ENCODE data around the gene SPG7. TPM values are rescaled to one million over a fixed set of nuclear protein-coding genes. Genes with fewer than 3 reads are reported as not detected.

The SPG7 gene
- total RNA-seq, 2 experiments from 2014 or later: 78.6 to 79.8 TPM

DNA sequence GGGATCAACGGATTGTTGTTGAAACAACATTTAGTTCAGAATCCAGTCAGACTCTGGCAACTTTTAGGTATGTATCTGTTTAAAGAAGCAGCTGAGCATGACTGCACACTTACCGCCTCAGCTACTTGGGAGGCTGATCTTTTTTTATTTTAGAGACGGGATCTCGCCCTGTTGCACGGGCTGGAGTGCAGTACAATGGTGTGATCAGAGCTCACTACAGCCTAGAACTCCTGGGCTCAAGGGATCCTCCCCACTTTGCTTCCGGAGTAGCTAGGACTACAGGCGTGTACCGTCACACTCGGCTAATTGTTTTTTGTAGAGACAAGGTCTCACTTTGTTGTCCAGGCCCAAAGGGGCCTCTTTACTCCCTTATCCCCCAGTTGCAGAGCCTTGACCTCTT lies 2.3 kb downstream of the SPG7 start:
- Mint-ChIP-seq H3K9me3 (no peaks in the 10 kb centered on the region), H3K27me3 (no peaks in the 10 kb centered on the region), H3K4me1 (ENCODE audit: low read depth) (peaks cover 27% of the 10 kb centered on the region), H3K36me3 (ENCODE audit: low read depth) (peaks cover 21% of the 10 kb centered on the region), H3K27ac (peak overlapping the region; percentile 38), H3K4me3 (peak overlapping the region; percentile 24)
- CTCF ChIA-PET: interaction anchor here (1.2 to 1.4 kb wide), 5 partner anchors 16 to 264 kb away, joined by 3 to 4 read pairs (median 3); no protein-coding TSS in a partner anchor
- DNase-seq: no peak
- POLR2A ChIA-PET: interaction anchor here (0.6 kb wide), 1 partner anchor 21 kb away, joined by 3 read pairs; the partner anchor contains the start of gene ANKRD11
- intact Hi-C loops (cut with micrococcal nuclease): no loop called here
- no peak for ATAC-seq
- TF ChIP-seq, protein P1, sequence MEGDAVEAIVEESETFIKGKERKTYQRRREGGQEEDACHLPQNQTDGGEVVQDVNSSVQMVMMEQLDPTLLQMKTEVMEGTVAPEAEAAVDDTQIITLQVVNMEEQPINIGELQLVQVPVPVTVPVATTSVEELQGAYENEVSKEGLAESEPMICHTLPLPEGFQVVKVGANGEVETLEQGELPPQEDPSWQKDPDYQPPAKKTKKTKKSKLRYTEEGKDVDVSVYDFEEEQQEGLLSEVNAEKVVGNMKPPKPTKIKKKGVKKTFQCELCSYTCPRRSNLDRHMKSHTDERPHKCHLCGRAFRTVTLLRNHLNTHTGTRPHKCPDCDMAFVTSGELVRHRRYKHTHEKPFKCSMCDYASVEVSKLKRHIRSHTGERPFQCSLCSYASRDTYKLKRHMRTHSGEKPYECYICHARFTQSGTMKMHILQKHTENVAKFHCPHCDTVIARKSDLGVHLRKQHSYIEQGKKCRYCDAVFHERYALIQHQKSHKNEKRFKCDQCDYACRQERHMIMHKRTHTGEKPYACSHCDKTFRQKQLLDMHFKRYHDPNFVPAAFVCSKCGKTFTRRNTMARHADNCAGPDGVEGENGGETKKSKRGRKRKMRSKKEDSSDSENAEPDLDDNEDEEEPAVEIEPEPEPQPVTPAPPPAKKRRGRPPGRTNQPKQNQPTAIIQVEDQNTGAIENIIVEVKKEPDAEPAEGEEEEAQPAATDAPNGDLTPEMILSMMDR (IDR thresholded peaks at IDR 0.05): no peak

DNA sequence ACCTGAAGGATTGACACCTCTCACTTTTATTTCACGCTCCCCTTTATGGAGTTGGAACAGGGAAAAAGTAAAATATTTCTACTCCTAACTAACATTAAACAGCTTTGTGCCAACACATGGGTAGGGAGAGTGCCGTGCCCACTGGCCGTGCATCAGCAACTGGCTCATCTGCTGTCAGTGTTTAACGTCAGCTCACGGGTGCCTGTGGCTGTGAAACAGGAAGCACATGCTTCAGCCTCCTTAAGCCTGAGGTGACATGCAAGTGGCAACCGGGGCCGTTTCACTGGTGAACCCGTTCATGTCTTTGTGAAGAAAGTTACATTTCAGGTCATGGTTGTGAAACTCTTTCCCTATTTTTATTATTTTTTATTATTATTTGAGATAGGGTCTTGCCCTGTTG lies 3.2 kb downstream of the SPG7 start:
- Mint-ChIP-seq H3K27ac (peak overlapping the region; percentile 69), H3K27me3 (no peaks in the 10 kb centered on the region), H3K4me1 (ENCODE audit: low read depth) (peaks cover 18% of the 10 kb centered on the region), H3K9me3 (no peaks in the 10 kb centered on the region), H3K4me3 (no peak overlapping the region), H3K36me3 (ENCODE audit: low read depth) (peaks cover 21% of the 10 kb centered on the region)
- ATAC-seq: no peak
- TF ChIP-seq, protein P1 (IDR thresholded peaks at IDR 0.05): no peak
- no peak for DNase-seq
- intact Hi-C loops (cut with micrococcal nuclease): no loop called here
- ChIA-PET CTCF (interaction anchor here (1.2 to 1.4 kb wide), 4 partner anchors 15 to 265 kb away, joined by 3 to 4 read pairs (median 4); no protein-coding TSS in a partner anchor), POLR2A (no interaction called here)

DNA sequence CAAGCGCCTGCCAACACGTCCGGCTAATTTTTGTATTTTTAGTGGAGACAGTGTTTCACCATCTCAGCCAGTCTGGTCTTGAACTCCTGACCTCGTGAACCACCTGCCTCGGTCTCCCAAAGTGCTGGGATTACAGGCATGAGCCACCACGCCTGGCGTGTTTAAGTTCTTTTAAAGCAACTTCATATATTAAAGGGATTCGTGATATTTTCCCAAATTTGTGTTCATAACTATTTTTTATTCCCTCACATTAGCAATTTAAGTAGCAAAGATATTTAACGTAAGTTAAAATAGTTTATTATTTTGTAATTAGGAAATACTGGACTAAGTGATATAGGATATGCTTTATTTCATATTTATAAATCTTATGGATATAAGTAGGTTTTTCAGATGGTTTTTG lies 4.2 kb downstream of the SPG7 start:
- CTCF ChIA-PET: no interaction called here
- intact Hi-C loops (cut with micrococcal nuclease): no loop called here
- H3K27me3 Mint-ChIP-seq: no peaks in the 10 kb centered on the region
- TF ChIP-seq, protein P1 (IDR thresholded peaks at IDR 0.05): no peak
- H3K4me1 Mint-ChIP-seq (ENCODE audit: low read depth): peaks cover 13% of the 10 kb centered on the region
- POLR2A ChIA-PET: no interaction called here
- peaks cover 27% of the 10 kb centered on the region for H3K36me3 Mint-ChIP-seq (ENCODE audit: low read depth)
- H3K4me3 Mint-ChIP-seq: no peak overlapping the region
- H3K27ac Mint-ChIP-seq: no peak overlapping the region
- H3K9me3 Mint-ChIP-seq: no peaks in the 10 kb centered on the region
- ATAC-seq: no peak
- no peak for DNase-seq

DNA sequence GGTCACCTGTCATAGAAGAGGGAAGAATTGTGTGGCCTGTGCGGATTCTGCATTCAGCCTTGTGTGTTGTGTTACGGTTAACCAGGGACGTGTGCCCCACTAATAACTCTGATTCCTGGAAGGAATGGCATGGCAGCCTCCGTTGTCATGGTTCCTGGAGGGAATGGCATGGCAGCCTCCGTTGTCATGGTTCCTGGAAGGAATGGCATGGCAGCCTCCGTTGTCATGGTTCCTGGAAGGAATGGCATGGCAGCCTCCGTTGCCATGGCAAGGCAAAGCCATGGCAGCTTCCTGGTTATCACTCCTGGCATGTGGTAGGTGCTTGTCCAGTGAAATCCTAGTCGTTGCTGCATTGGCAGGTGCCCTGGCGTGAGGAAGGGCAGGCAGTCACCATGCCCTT lies 8.9 kb downstream of the SPG7 start:
- DNase-seq (no peak), ATAC-seq (no peak)
- H3K27ac Mint-ChIP-seq: no peak overlapping the region
- ChIA-PET CTCF (no interaction called here), POLR2A (interaction anchor here (0.6 to 1.1 kb wide), 4 partner anchors 9 to 233 kb away, joined by 3 read pairs; partner anchors contain the start of gene SPG7)
- intact Hi-C loops (cut with micrococcal nuclease): no loop called here
- H3K4me1 Mint-ChIP-seq (ENCODE audit: low read depth): peaks cover 2% of the 10 kb centered on the region
- no peaks in the 10 kb centered on the region for H3K27me3 Mint-ChIP-seq
- H3K4me3 Mint-ChIP-seq: no peak overlapping the region
- TF ChIP-seq, protein P1 (IDR thresholded peaks at IDR 0.05): no peak
- H3K36me3 Mint-ChIP-seq (ENCODE audit: low read depth): peaks cover 36% of the 10 kb centered on the region
- no peaks in the 10 kb centered on the region for H3K9me3 Mint-ChIP-seq

DNA sequence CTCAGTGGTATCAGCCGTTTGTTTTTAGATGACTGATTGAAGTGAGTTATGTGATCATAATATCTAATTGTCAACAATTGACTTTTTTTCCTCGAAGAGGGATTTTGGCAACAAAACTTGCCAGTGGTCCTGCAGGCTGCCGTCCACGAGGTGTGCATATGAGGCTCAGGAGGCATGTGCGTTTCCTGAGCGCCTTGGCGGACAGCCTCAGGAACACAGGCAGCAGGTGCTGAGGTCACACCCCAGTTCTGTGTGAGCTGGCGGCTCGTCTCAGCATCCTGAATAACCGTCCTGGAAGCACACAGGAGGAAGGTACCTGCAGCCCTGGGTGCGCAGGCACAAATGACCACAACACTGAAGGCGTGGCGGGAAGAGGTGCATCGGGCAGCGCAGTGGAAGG lies 11.7 kb downstream of the SPG7 start:
- ATAC-seq (no peak), DNase-seq (no peak)
- ChIA-PET CTCF (no interaction called here), POLR2A (no interaction called here)
- intact Hi-C loops (cut with micrococcal nuclease): no loop called here
- H3K4me3 Mint-ChIP-seq: no peak overlapping the region
- peaks cover 4% of the 10 kb centered on the region for H3K4me1 Mint-ChIP-seq (ENCODE audit: low read depth)
- H3K27me3 Mint-ChIP-seq: no peaks in the 10 kb centered on the region
- TF ChIP-seq, protein P1 (IDR thresholded peaks at IDR 0.05): no peak
- no peaks in the 10 kb centered on the region for H3K9me3 Mint-ChIP-seq
- no peak overlapping the region for H3K27ac Mint-ChIP-seq
- H3K36me3 Mint-ChIP-seq (ENCODE audit: low read depth): peaks cover 27% of the 10 kb centered on the region
